Kidney capillary endothelial cell (primary cell): ENCODE data around the gene SAMD9.
"Not testable (repeated sequence)": the region's sequence is repeated elsewhere in the genome, so short reads cannot be mapped to it uniquely, and the experiment has no call there.

Experiments
- DNase-seq: peaks from one replicate; pipeline ENCODE4 v3.0.0-alpha.2; 2018; ENCODE audit warnings: low spot score

SAMD9 gene

GRCh38 chr7:93117852-93118530, at the start of gene SAMD9:
SAMD9 (minus strand) TSS chr7:93117979; CDS start chr7:93106097, 11,882 bp downstream.
- DNase-seq: peak; percentile 76

- DNase-seq: no peak
These were observed 47.7 kb upstream of the SAMD9 start for GRCh38 chr7:93165447-93165846.

GRCh38 chr7:93164766-93165165, 47.0 kb upstream of the SAMD9 start:
- no peak for DNase-seq

- DNase-seq: no peak
These were observed 43.5 kb upstream of the SAMD9 start for GRCh38 chr7:93161181-93161762.

- DNase-seq: no peak
These were observed 42.6 kb upstream of the SAMD9 start for GRCh38 chr7:93160410-93160809.

GRCh38 chr7:93159490-93159889, 41.7 kb upstream of the SAMD9 start:
- no peak for DNase-seq

GRCh38 chr7:93156884-93157283, 39.1 kb upstream of the SAMD9 start:
- no peak for DNase-seq

GRCh38 chr7:93150200-93150835, 32.5 kb upstream of the SAMD9 start:
- no peak for DNase-seq

GRCh38 chr7:93148727-93149126, 30.9 kb upstream of the SAMD9 start:
- DNase-seq: no peak

- DNase-seq: peak; percentile 31
These were observed 30.4 kb upstream of the SAMD9 start, which contains the start of gene SAMD9L for GRCh38 chr7:93148144-93148543. SAMD9L (minus strand) TSS chr7:93148385; CDS start chr7:93135971, 12,414 bp downstream.

- peak; percentile 47 for DNase-seq
These were observed 29.6 kb upstream of the SAMD9 start for GRCh38 chr7:93147363-93147762.

- no peak for DNase-seq
These were observed 28.8 kb upstream of the SAMD9 start for GRCh38 chr7:93146472-93147141.

GRCh38 chr7:93146036-93146435, 28.3 kb upstream of the SAMD9 start:
- peak; percentile 12 for DNase-seq

- no peak for DNase-seq
These were observed 27.6 kb upstream of the SAMD9 start for GRCh38 chr7:93145354-93145753.

- peak; percentile 10 for DNase-seq
These were observed 24.3 kb upstream of the SAMD9 start for GRCh38 chr7:93142127-93142526.

GRCh38 chr7:93140582-93141191, 22.9 kb upstream of the SAMD9 start:
- no peak for DNase-seq

- no peak for DNase-seq
These were observed 20.8 kb upstream of the SAMD9 start for GRCh38 chr7:93138576-93138975.

- DNase-seq: peak; percentile 67
These were observed 15.2 kb upstream of the SAMD9 start for GRCh38 chr7:93133005-93133404.

GRCh38 chr7:93132216-93132615, 14.4 kb upstream of the SAMD9 start:
- no peak for DNase-seq

- not testable (repeated sequence) for DNase-seq
These were observed 9.2 kb upstream of the SAMD9 start for GRCh38 chr7:93126954-93127353.

GRCh38 chr7:93123532-93123931, 5.8 kb upstream of the SAMD9 start:
- not testable (repeated sequence) for DNase-seq
